HCT116 (cell line): ENCODE data around the gene GJE1. TPM values are rescaled to one million over a fixed set of nuclear protein-coding genes. Genes with fewer than 3 reads are reported as not detected.

Source experiments
- ATAC-seq: fragments of 200-7000 bp; cut with Tn5 transposase; 2 replicates; pipeline ENCODE4 v1.9.1; 2020; ENCODE audit warnings: mild to moderate bottlenecking, moderate library complexity
- BruUV-seq: library from RNA; stranded (reverse); fragments of 400-500 nt; replicated peaks from 2 replicates; lab custom pipeline; 2021; lab: Mats Ljungman, UMichigan
- CTCF ChIA-PET: fragments of 300-600 bp; sonication (Branson Sonifier 250); formaldehyde crosslinking; loops from one replicate; lab custom pipeline; 2021; ENCODE audit warnings: antibody characterized with exemption; lab: Charles Lee
- POLR2A ChIA-PET: fragments of 300-600, 350-600 bp; sonication (Branson Sonifier 250); formaldehyde crosslinking; loops from one replicate; lab custom pipeline; 2021; ENCODE audit warnings: antibody characterized with exemption; lab: Charles Lee
- RAD21 ChIA-PET, 2 experiments: fragments of 300-600 bp; sonication (Branson Sonifier 250); formaldehyde crosslinking; loops; one replicate each; lab custom pipeline; 2023; ENCODE audit warnings: low total read pairs in 2 of 2; ENCODE audit not compliant: uncharacterized antibody in 2 of 2, unreplicated experiment in 2 of 2, low non-redundant PET in 1 of 2; lab: Charles Lee
- DNase-seq: peaks from one replicate; pipeline ENCODE4 v3.0.0-alpha.2; 2010; ENCODE audit warnings: low read depth, low spot score
- H2AFZ ChIP-seq: fragments of 200-600 bp; shearing (Covaris generic), sonication (generic); 2 replicates; pipeline ENCODE4 v1.6.1; 2017; ENCODE audit warnings: low read depth, mixed run types, mixed read lengths, antibody characterized with exemption, low read length; ENCODE audit not compliant: poor library complexity, severe bottlenecking
- H3K27ac ChIP-seq: 2 replicates; pipeline ENCODE4 v1.5.1; 2012; ENCODE audit warnings: low read depth, low read length
- H3K27me3 ChIP-seq: fragments of 200-600 bp; sonication (generic); 2 replicates; pipeline ENCODE4 v1.6.1; 2016; ENCODE audit warnings: mixed run types, low read length, mixed read lengths; ENCODE audit not compliant: insufficient read depth
- H3K36me3 ChIP-seq, 2 experiments: fragments of 200-500 bp in 1 of 2; fragments of 200-600 bp in 1 of 2; sonication (Bioruptor generic) in 1 of 2; sonication (generic) in 1 of 2; 2 replicates each; pipeline versions ENCODE4 v1.5.1 to v1.6.1; 2014 to 2016; ENCODE audit warnings: low read length in 2 of 2, inconsistent platforms in 1 of 2, mixed read lengths in 1 of 2, mixed run types in 1 of 2; ENCODE audit not compliant: insufficient read depth in 2 of 2, control insufficient read depth in 1 of 2
- H3K4me1 ChIP-seq, 2 experiments: fragments of 200-600 bp in 1 of 2; sonication (generic) in 1 of 2; 2 replicates each; pipeline versions ENCODE4 v1.5.1 to v1.6.1; 2012 to 2017; ENCODE audit warnings: low read length in 2 of 2, inconsistent platforms in 1 of 2, mild to moderate bottlenecking in 1 of 2, mixed read lengths in 1 of 2, mixed run types in 1 of 2, moderate library complexity in 1 of 2; ENCODE audit not compliant: insufficient read depth in 2 of 2, control insufficient read depth in 1 of 2
- H3K4me2 ChIP-seq: fragments of 200-600 bp; sonication (generic); 2 replicates; pipeline ENCODE4 v1.6.1; 2017; ENCODE audit warnings: mixed run types, low read length, mixed read lengths
- H3K4me3 ChIP-seq, 2 experiments: fragments of 200-600 bp in 1 of 2; sonication (generic) in 1 of 2; replicated peaks in 1 of 2; 2 replicates each; pipeline ENCODE4 v1.5.1; 2011 to 2016; ENCODE audit warnings: low read length in 2 of 2, control low read depth in 1 of 2, low read depth in 1 of 2, mild to moderate bottlenecking in 1 of 2, mixed read lengths in 1 of 2, mixed run types in 1 of 2
- H3K79me2 ChIP-seq: fragments of 200-600 bp; sonication (generic); 2 replicates; pipeline ENCODE4 v1.6.1; 2017; ENCODE audit warnings: mild to moderate bottlenecking, mixed run types, low read length, moderate library complexity, mixed read lengths; ENCODE audit not compliant: insufficient read depth
- H3K9ac ChIP-seq: fragments of 200-600 bp; sonication (generic); 2 replicates; pipeline ENCODE4 v1.6.1; 2016; ENCODE audit warnings: low read length, mixed read lengths
- H3K9me2 ChIP-seq: fragments of 200-600 bp; sonication (generic), shearing (Covaris generic); 2 replicates; pipeline ENCODE4 v1.6.1; 2017; ENCODE audit warnings: mixed run types, mild to moderate bottlenecking, moderate library complexity; ENCODE audit not compliant: insufficient read depth
- H3K9me3 ChIP-seq, 2 experiments: fragments of 200-500 bp in 1 of 2; fragments of 200-600 bp in 1 of 2; sonication (Bioruptor generic) in 1 of 2; sonication (generic) in 1 of 2; 2 replicates each; pipeline ENCODE4 v1.6.1; 2014 to 2017; ENCODE audit warnings: low read length in 2 of 2, mixed read lengths in 2 of 2, inconsistent platforms in 1 of 2, low read depth in 1 of 2, mild to moderate bottlenecking in 1 of 2, mixed run types in 1 of 2, moderate library complexity in 1 of 2; ENCODE audit not compliant: control insufficient read depth in 1 of 2, insufficient read depth in 1 of 2
- H4K20me1 ChIP-seq: fragments of 200-600 bp; sonication (generic), shearing (Covaris generic); 2 replicates; pipeline ENCODE4 v1.6.1; 2017; ENCODE audit warnings: mixed run types, mild to moderate bottlenecking, moderate library complexity; ENCODE audit not compliant: insufficient read depth
- CBX3 ChIP-seq: IDR thresholded peaks from 2 replicates; pipeline ENCODE4 v1.6.1; 2012; ENCODE audit warnings: low read depth
- FOSL1 ChIP-seq: IDR thresholded peaks from 2 replicates; pipeline ENCODE4 v1.6.1; 2012; ENCODE audit warnings: low read depth
- POLR2A ChIP-seq: IDR thresholded peaks from 2 replicates; pipeline ENCODE4 v1.7.0; 2011; ENCODE audit warnings: borderline replicate concordance; ENCODE audit not compliant: insufficient read depth, insufficient read length; ENCODE audit errors: extremely low read depth
- SIN3A ChIP-seq: IDR thresholded peaks from 2 replicates; pipeline ENCODE4 v1.6.1; 2012; ENCODE audit warnings: low read depth
- SRF ChIP-seq: IDR thresholded peaks from 2 replicates; pipeline ENCODE4 v1.6.1; 2012; ENCODE audit warnings: low read depth
- intact Hi-C: fragments of 100-400 bp; cut with micrococcal nuclease; formaldehyde crosslinking; loops from 2 replicates; pipeline ENCODE4 v1.10.0; 2022
- total RNA-seq: library from RNA; stranded (reverse); gene quantifications from one replicate; pipeline ENCODE4 v1.2.1, GENCODE V29; 2021; ENCODE audit not compliant: unreplicated experiment
- TF ChIP-seq, protein P1 (sequence below): IDR thresholded peaks from 2 replicates; pipeline ENCODE4 v1.6.1; 2012
- TF ChIP-seq, protein P2 (sequence below): IDR thresholded peaks from 2 replicates; pipeline ENCODE4 v1.6.1; 2011; ENCODE audit warnings: mild to moderate bottlenecking, low read length, moderate library complexity; ENCODE audit not compliant: insufficient replicate concordance; ENCODE audit errors: extremely low read depth

Gene GJE1
- total RNA-seq, 1 experiment from 2014 or later, result not detected

DNA sequence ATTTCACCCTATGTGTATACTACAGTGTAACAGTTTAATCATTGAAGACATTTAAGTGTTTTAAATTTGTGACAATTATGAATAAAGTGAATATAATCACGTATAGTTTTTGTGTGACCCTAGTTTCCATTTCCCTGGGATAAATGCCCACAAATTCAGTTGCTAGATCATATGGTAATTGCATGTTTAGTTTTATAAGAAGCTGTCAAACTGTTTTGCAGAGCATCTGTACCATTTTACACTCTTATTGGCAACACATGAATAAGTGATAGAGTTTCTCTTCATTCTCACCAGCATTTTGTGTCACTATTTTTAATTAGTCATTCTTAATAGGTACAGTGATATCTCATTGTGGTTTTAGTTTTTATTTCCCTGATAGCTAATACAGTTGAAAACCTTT lies 21.6 kb downstream of the GJE1 start:
- Histone ChIP-seq H2AFZ (no peak overlapping the region), H3K79me2 (peaks cover 99% of the 10 kb centered on the region), H3K4me1 (no peaks in the 10 kb centered on the region), H3K4me2 (no peak overlapping the region), H4K20me1 (peaks cover 12% of the 10 kb centered on the region; the same call in 1 of the 2 replicates), H3K9me3 (no peaks in the 10 kb centered on the region), H3K9ac (no peak overlapping the region), H3K9me2 (no peaks in the 10 kb centered on the region), H3K36me3 (no peaks in the 10 kb centered on the region; a peak in 1 of 4 replicates), H3K27me3 (no peaks in the 10 kb centered on the region), H3K4me3 (no peak overlapping the region), H3K27ac (no peak overlapping the region)
- ChIA-PET CTCF (interaction anchor here (1.0 kb wide), 2 partner anchors 51 to 53 kb away, joined by 4 to 5 read pairs; no protein-coding TSS in a partner anchor), POLR2A (no interaction called here), RAD21 (no interaction called here)
- ATAC-seq (no peak), DNase-seq (no peak)
- no TSS peak for BruUV-seq
- TF ChIP-seq POLR2A (no peak), CBX3 (no peak), FOSL1 (no peak)
- TF ChIP-seq, protein P1, sequence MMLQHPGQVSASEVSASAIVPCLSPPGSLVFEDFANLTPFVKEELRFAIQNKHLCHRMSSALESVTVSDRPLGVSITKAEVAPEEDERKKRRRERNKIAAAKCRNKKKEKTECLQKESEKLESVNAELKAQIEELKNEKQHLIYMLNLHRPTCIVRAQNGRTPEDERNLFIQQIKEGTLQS, result no peak
- TF ChIP-seq, all 23 proteins: peak for 0
- intact Hi-C loops, result no loop called here

DNA sequence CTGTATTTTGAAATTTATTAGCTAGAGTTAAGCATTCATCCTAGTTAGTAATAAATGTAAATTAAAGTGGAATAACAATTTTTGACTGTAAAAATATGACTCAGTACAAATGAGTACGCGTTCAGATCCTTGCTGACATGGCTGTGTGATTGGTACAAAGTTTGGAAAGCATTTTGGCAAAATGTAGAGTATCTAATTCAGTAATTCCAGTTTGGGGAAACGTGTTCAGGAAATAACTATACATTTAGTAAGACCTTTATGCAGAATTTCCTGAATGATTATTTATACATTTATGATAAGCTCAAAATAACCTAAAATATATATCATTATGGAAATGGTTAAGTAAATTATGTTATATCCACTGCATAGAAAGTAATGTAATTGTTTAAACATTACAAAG lies 22.4 kb downstream of the GJE1 start:
- H3K4me1 ChIP-seq, result no peaks in the 10 kb centered on the region
- no peak overlapping the region for H2AFZ ChIP-seq
- POLR2A ChIA-PET, result no interaction called here
- H3K27me3 ChIP-seq, result no peaks in the 10 kb centered on the region
- H3K4me3 ChIP-seq, result no peak overlapping the region
- BruUV-seq, result no TSS peak
- no peak overlapping the region for H3K4me2 ChIP-seq
- RAD21 ChIA-PET, result no interaction called here
- TF ChIP-seq SRF (no peak), FOSL1 (no peak), SIN3A (no peak)
- TF ChIP-seq, protein P2, sequence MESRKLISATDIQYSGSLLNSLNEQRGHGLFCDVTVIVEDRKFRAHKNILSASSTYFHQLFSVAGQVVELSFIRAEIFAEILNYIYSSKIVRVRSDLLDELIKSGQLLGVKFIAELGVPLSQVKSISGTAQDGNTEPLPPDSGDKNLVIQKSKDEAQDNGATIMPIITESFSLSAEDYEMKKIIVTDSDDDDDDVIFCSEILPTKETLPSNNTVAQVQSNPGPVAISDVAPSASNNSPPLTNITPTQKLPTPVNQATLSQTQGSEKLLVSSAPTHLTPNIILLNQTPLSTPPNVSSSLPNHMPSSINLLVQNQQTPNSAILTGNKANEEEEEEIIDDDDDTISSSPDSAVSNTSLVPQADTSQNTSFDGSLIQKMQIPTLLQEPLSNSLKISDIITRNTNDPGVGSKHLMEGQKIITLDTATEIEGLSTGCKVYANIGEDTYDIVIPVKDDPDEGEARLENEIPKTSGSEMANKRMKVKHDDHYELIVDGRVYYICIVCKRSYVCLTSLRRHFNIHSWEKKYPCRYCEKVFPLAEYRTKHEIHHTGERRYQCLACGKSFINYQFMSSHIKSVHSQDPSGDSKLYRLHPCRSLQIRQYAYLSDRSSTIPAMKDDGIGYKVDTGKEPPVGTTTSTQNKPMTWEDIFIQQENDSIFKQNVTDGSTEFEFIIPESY, result no peak
- ATAC-seq, result no peak
- CTCF ChIA-PET, result interaction anchor here (1.0 to 2.3 kb wide), 6 partner anchors 8 to 319 kb away, joined by 3 to 21 read pairs (median 4); partner anchors contain the start of gene NMBR
- intact Hi-C loops, result loop anchor here (5.0 kb wide), 1 partner anchor 317 kb away; no protein-coding TSS in a partner anchor
- H3K9ac ChIP-seq, result no peak overlapping the region
- no peaks in the 10 kb centered on the region for H3K9me2 ChIP-seq
- H3K9me3 ChIP-seq, result no peaks in the 10 kb centered on the region
- H4K20me1 ChIP-seq, result peaks cover 16% of the 10 kb centered on the region; the same call in 1 of the 2 replicates
- no peak for DNase-seq
- H3K79me2 ChIP-seq, result peaks cover 98% of the 10 kb centered on the region
- H3K36me3 ChIP-seq, result no peaks in the 10 kb centered on the region
- H3K27ac ChIP-seq, result no peak overlapping the region
